SIG-M5 treated with dmso at 0.1 percent for 504 hours (cell line): ENCODE results near the gene DERA.

Experiments
- DNase-seq: peaks from one replicate; lab custom pipeline; 2025; ENCODE audit not compliant: unreplicated experiment; lab: John Stamatoyannopoulos, UW

The DERA gene

DNA sequence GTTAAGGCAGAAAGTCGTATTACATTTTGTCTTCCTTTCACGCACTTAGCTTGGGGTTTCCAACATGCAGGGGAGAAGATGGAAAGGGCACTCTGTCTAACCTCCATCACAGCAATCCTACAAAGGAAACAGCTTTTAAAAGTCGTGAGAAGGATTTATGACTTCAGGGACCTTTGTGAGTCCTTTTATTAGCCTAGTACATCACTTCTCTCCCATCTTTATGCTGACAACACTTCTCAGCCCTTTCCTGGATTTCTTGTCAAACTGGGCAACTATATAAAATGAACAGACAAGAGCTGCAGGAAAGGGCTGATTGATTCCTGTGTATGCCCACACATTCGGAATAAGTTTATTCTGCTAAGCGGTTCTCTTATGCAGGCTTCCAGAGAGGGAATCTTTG lies 159.0 kb downstream of the DERA start:
- DNase-seq, result no peak

DNA sequence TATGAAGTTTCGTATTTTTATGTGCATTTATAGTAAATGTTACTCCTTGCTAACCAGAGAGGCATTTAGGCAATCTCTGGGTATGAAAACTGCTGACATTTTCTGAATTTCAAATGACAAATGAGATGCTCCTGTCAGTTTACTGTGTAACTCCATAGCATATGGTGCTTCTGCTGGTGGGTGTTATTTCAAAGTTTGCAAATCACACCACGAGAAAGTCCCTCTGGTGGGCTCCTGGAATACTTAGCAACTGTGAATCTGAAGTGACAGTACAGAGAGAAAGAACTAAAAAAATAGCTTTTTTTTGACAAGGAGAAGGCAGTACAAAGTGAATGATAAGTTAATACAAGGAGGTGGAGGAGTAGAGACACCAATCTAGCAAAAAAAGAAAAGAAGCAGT lies 161.5 kb downstream of the DERA start:
- no peak for DNase-seq

DNA sequence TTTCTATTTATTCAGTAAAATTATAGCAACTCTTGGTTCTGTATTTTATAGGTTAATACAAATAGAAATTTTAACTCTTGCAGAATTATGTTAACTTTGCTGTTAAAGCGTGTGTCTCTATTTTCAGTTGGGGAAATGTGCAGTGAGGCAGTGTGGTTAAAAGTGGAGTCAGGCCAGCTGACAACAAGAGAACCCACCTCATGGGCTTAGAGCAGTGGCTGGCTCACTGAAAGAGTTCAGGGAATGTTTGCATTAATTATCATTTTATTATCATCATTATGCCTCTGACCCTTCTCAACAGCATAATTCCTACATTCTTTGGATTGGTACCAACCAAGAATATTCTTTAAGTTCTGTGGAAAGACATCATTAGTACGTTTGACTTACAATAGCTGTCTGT lies 163.8 kb downstream of the DERA start:
- DNase-seq, result no peak

DNA sequence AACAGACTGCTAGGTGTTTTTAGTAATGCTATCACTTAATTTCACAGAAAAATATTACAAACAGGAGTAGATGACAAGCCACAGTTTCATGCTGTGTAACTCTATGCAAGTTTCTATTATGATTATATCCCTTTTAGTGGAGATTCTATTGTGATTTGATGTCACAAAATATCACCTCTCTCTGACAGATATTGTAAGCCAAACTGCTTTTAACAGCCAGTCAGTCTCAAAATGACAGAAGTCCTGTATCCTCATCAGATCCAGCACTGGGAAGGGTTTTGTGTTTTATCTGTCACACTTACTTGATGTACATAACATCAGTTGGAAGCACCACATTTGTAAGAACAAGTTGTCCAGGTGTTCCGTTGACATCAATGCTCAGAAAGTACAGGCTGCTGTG lies 164.8 kb downstream of the DERA start:
- no peak for DNase-seq

DNA sequence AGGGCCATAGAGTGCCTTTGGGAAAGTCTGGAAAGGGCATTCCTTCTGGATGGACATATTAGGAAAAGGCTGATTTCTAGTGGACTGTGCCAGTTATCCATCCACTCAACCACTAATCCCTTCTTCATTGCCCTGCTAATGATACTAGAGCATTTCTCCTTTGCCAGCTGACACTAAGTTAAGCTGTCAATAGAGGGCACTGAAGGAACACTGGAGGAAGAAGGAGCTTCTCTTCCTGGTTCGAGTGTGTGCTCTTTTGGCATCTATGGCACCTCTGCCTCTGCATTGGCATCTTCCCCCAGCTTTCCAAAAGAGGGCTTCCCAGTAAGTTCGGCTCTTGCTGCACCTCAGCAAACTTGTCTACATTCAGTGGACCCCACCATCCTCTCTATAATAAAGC lies 165.4 kb downstream of the DERA start:
- DNase-seq, result peak; percentile 77

DNA sequence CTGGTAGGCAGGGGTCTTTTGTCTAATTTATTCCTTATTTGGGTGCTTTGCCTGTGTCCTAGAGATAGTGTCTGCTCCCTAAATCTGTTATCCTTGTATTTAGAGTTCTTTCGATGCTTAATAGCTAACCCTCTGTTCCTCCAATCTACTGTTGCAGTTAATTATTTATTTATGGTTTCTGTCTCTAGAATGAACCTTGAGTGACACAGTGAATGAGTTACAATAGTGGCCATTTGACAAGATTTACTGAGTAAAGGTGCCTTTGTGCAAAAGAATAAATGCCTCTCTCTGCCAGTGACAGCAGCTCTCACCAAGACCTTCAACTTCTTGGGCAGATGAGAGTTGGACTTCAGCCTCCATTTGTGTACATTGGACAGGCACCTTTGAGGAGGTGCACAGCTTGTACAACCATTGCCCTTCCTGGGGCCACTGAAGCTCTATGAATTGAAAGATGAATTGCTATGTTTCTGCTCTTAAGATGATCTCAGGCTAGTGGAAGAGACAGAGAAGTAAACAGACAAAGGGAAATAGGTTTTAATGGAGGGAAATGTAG lies 165.9 kb downstream of the DERA start:
- no peak for DNase-seq

DNA sequence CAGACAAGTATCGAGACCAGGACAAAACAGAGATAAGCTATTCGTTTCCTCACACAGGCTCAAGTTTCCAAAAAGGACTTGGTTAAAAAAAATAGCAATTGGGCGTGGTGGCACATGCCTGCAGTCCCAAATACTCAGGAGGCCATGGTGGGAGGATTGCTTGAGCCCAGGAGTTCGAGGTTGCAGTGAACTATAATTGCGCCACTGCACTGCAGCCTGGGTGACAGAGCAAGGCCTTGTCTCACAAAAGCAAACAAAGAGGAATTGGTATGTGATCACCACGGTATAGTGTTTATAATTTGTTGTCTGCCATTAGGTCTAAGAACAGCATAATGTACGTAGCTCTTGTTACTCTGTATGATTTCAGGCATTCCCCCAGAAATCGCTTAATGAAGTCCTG lies 175.3 kb downstream of the DERA start:
- no peak for DNase-seq

DNA sequence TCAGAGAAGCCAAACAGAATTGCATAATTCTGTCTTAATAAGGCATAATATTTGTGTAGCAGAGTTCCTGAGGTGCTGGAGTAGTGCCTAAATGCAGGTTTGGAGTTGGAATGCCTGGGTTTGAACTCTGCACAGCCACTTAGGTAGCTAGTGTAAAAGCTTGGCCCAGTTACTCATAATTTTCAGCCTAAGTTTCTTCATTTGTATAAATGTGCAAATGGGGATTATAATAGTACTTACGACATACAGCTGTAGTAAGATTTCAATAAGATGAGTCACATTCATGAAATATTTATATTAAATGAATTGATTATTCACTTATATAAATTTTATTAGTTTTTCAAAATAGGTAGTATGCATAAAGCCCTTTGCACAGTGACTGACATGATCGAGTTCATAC lies 175.8 kb downstream of the DERA start:
- DNase-seq, result no peak
